ENCODE data around the gene MBIP.

Gene MBIP

DNA sequence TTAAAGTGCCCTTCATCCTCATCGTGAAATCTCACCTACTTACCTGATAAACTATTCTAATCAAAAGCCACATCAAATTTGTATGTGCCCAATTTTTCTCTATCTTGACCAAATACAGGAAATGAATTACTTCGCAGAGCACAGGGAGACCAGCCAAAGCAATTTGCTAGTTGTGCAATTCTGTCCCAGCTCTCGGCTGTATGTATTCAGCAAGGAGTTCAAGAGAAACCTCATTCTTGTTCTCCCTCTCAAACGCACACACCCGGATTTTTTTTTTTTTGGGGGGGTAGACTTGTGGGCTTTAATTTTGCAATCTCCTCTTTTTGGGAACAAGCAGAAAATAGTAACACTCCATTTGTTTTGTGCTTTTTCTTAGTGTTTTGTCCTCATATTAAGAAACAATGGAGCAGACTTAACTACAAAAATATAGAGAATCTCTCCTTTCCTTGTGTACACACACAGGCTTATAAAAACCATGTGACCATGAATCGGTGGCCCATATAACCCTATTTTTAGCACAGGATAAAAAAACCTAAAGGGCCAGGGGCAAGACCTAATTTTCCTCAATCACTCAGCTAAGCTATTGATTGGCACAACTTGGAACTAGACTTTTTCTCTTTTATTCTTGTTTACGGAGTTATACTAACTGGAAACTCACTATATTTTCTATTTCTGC lies 64.2 kb downstream of the MBIP start:
- Mint-ChIP-seq H3K9me3 (no peaks in the 10 kb centered on the region), H3K27ac (no peak overlapping the region)

DNA sequence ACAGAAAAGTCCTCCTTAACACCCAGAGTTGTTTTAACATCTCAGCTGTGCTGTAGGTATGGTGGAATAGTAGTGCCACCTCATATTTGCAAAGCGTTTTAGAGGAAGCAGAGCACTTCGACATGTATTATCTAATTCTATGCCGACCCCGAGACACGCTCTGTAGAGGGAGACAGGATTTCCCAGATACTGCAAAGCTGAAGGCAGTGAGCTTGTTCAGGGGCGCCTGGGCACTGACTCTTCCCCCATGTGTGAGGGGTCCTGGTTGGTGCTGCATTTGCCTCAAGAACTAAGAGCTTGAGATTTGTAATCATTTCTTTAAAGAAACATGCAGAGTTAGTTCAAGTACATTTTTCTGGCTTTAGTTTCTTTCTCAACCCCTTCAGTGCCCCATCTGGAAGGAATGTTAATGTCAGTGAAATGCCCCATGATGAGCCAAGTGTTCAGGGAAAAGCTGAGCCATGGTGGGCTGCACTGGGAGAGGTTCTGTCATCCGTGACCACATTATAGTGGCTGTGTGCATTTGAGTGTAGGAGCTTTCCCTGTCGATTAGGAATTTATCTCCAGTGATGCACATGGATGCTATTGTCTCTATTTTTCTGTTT lies 66.3 kb downstream of the MBIP start:
- peaks cover 2% of the 10 kb centered on the region for H3K9me3 Mint-ChIP-seq
- H3K4me1 Mint-ChIP-seq: no peaks in the 10 kb centered on the region
- ATAC-seq (no peak), DNase-seq (ENCODE audit: low spot score in 2 of 2) (no peak)
- no peak overlapping the region for H3K4me3 Mint-ChIP-seq
- no peak overlapping the region for H3K27ac Mint-ChIP-seq
- H3K36me3 Mint-ChIP-seq: no peaks in the 10 kb centered on the region

More for the DNA sequence above, 64.2 kb downstream of the MBIP start:
- Mint-ChIP-seq H3K4me1 (no peaks in the 10 kb centered on the region), H3K4me3 (no peak overlapping the region), H3K36me3 (no peaks in the 10 kb centered on the region)
- no peak for DNase-seq (ENCODE audit: low spot score in 2 of 2)
- no peak for ATAC-seq
